Activated naive CD8-positive, alpha-beta T cell (primary cell): ENCODE data around the gene NFKBIB.
A peak's percentile ranks its signal among the peaks of the same experiment; 100 is the strongest.
"Not testable (repeated sequence)": the region's sequence is repeated elsewhere in the genome, so short reads cannot be mapped to it uniquely, and the experiment has no call there.

Experiments used
- H3K27ac Mint-ChIP-seq: one replicate; pipeline ENCODE4 v1.8.0; 2021; ENCODE audit warnings: mixed read lengths
- H3K27me3 Mint-ChIP-seq: one replicate; pipeline ENCODE4 v1.8.0; 2021; ENCODE audit warnings: mixed read lengths
- H3K36me3 Mint-ChIP-seq: one replicate; pipeline ENCODE4 v1.8.0; 2021; ENCODE audit warnings: mixed read lengths
- H3K4me1 Mint-ChIP-seq: one replicate; pipeline ENCODE4 v1.8.0; 2021; ENCODE audit warnings: low read depth, mixed read lengths
- H3K4me3 Mint-ChIP-seq: one replicate; pipeline ENCODE4 v1.8.0; 2021; ENCODE audit warnings: mild to moderate bottlenecking, mixed read lengths
- H3K9me3 Mint-ChIP-seq: one replicate; pipeline ENCODE4 v1.8.0; 2021; ENCODE audit warnings: low read depth, mixed read lengths

The NFKBIB gene

DNA sequence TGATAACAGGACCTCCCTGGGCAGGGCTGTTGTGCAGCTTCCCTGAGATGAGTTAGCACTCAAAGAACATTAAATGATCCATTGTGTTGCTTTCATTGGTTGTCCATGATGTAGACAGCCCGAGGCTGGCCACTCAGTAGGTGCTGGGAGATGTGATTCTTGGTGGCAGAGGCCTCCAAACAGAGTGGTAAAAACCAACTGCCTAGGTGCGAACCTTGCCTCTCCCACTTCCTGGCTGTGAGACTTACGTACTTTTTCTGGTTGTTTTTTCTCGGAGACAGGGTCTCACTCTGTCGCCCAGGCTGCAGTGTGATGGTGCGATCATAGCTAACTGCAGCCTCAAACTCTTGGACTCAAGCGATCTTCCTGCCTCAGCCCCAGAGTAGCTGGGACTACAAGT is 24.6 kb downstream of the NFKBIB start:
- Mint-ChIP-seq H3K27ac (no peak overlapping the region), H3K4me1 (peaks cover 10% of the 10 kb centered on the region), H3K4me3 (no peak overlapping the region), H3K27me3 (no peaks in the 10 kb centered on the region), H3K9me3 (no peaks in the 10 kb centered on the region), H3K36me3 (peaks cover 8% of the 10 kb centered on the region)

DNA sequence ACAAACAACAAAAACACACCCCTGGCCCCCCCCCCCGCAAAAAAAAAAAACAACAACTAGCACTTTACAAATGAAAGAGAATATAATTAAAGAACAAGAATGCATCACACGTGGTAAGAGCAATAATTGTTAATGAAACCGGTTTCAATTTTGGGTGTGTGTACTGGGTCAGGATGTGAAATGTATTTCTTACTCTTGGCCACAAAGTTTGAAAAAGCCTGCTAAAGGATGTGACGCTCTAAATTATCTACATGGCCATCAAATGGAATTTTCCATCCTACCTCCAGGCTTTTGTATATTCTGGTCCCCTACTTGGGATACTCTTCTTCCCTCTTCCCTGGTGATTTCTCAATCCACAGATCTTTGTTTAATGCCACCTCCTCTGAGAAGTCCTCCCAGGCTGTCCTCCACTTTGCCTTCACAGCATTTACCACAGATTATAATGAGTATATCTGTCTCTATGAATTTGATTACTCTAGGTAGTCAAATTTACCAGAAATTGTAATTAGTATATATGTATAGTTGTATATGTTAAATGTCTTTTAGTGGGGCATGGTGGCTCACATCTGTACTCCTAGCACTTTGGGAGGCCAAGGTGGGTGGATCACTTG is 28.7 kb downstream of the NFKBIB start:
- peaks cover 3% of the 10 kb centered on the region for H3K36me3 Mint-ChIP-seq
- H3K27ac Mint-ChIP-seq: peak overlapping the region; percentile 16
- peak overlapping the region; percentile 98 for H3K4me3 Mint-ChIP-seq
- no peaks in the 10 kb centered on the region for H3K9me3 Mint-ChIP-seq
- no peaks in the 10 kb centered on the region for H3K27me3 Mint-ChIP-seq
- H3K4me1 Mint-ChIP-seq: peaks cover 28% of the 10 kb centered on the region

DNA sequence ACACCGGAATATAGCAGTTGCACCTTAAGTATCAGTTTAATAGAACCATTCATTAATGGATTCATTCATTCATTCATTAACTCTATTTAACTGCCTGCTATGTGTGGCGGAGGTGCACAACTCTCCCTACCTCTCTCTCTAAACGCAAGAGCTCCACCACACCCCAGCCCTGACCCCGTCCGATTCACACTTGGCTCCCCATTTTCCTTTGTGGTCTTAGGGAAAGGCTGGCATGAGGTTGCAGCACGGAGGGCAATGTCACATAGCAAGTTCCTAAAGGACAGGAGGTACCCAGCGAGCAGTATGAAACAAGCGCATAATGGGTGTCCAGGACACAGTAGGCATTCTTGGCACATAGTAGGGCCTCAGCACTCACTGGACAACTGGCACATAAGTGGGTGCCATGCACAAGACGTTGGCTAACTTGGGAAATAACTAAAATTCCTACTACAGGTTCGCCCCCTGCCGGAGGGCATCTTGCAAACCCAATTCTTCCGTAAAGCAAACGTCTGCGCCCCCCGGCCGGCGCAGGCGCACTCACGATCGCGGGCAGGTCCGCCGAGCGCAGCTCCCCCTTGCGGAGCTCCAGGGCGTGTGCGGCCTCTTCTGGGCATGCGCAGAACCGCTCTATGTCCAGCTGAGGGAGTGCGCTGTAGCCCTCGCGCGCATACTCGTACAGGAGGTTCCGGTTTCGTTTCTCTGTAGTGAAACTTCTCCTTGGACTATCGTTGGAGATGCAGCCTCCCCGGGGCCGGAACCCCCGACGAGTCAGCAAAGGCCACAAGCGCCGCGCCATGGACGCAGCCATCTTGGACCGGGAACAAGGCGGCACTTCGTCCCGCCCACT is 30.4 kb downstream of the NFKBIB start, which contains the start of gene SARS2:
Gene SARS2, minus strand, starts transcription at position 835 of the 847 bp plus-strand sequence. Its CDS starts 27 bp downstream, at position 808.
- Mint-ChIP-seq H3K27ac (peak within 1 kb of the TSS; percentile 99), H3K4me1 (peaks cover 28% of the 10 kb centered on the region), H3K4me3 (peak within 1 kb of the TSS; percentile 98), H3K9me3 (no peaks in the 10 kb centered on the region), H3K27me3 (no peaks in the 10 kb centered on the region), H3K36me3 (peaks cover 10% of the 10 kb centered on the region)

DNA sequence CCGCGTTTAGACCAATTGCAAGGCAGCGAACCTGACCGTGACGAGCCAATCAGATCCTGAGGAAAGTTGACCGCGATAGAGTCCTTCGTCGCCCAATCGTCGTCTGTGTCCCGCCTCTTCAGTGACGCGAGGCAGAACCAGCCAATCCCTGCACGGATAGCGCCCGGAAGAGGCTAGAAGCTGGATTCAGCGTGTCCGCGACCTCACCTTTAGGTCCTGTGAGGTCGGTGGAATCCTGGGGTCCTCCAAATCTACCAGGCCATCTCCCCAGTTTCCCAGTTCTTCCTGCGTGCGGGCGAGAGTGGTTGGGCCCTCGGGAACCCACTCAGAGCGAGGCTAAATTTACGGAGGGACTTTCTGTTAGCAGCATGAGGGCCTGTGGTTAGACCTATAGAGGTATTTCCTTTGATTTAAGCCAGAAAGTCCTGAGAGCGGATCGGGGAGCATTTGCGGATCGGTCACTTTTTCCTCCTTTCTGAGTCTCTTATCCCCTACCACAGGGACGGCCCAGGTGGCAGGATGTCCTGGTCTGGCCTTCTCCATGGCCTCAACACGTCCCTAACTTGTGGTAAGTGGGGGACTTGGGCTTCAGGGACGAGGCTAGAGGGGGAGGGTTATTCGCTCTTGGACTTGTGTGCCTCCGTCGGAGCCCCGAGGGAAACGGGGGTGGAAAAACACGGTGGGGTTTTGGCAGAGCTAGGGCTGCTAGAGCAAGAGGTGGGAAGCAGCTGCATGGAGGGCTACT is 31.2 kb downstream of the NFKBIB start, which contains the start of gene MRPS12:
Gene MRPS12, plus strand, starts transcription at position 169 of the 745 bp plus-strand sequence. Its CDS starts 351 bp downstream, at position 520.
- Mint-ChIP-seq H3K9me3 (no peaks in the 10 kb centered on the region), H3K4me3 (peak within 1 kb of the TSS; percentile 98), H3K36me3 (peaks cover 10% of the 10 kb centered on the region), H3K4me1 (peaks cover 28% of the 10 kb centered on the region), H3K27ac (peak within 1 kb of the TSS; percentile 99), H3K27me3 (no peaks in the 10 kb centered on the region)

DNA sequence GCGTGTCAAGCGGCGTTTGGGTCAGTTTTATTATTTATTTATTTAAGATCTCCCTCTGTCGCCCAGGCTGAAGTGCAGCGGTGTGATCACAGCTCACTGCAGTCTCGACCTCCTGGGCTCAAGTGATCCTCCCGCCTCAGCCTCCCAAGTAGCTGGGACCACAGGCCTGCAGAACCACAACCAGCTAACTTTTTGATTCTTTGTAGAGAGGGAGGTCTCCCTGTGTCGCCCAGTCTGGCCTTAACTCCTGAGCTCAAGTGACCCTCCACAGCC is 31.7 kb downstream of the NFKBIB start:
- H3K36me3 Mint-ChIP-seq: peaks cover 12% of the 10 kb centered on the region
- peak overlapping the region; percentile 99 for H3K27ac Mint-ChIP-seq
- H3K27me3 Mint-ChIP-seq: no peaks in the 10 kb centered on the region
- peaks cover 28% of the 10 kb centered on the region for H3K4me1 Mint-ChIP-seq
- peak overlapping the region; percentile 98 for H3K4me3 Mint-ChIP-seq
- no peaks in the 10 kb centered on the region for H3K9me3 Mint-ChIP-seq

DNA sequence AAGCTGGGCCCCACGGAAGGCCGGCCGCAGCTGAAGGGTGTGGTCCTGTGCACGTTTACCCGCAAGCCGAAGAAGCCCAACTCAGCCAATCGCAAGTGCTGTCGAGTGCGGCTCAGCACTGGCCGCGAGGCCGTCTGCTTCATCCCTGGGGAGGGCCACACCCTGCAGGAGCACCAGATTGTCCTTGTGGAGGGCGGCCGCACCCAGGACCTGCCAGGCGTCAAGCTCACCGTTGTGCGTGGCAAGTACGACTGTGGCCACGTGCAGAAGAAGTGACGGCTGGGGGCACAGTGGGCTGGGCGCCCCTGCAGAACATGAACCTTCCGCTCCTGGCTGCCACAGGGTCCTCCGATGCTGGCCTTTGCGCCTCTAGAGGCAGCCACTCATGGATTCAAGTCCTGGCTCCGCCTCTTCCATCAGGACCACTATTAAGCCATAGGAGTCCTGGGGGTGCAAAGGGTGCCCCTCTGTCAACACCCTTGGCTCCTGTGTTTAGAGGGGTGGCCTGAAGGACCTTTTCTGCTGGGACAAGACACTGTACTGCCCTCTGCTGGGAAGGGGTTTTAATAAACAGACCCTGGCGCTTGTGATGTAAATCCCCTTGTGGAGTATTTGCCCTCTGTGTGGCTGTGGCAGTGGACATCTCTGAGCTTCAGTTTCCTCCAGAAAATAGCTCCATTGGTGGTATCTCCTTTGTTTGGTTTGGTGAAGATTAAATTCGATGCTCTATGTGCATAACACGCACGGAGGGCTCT is 32.8 kb downstream of the NFKBIB start:
- peaks cover 12% of the 10 kb centered on the region for H3K36me3 Mint-ChIP-seq
- peak overlapping the region; percentile 41 for H3K27ac Mint-ChIP-seq
- no peaks in the 10 kb centered on the region for H3K27me3 Mint-ChIP-seq
- peaks cover 28% of the 10 kb centered on the region for H3K4me1 Mint-ChIP-seq
- H3K9me3 Mint-ChIP-seq: no peaks in the 10 kb centered on the region
- peak overlapping the region; percentile 98 for H3K4me3 Mint-ChIP-seq

DNA sequence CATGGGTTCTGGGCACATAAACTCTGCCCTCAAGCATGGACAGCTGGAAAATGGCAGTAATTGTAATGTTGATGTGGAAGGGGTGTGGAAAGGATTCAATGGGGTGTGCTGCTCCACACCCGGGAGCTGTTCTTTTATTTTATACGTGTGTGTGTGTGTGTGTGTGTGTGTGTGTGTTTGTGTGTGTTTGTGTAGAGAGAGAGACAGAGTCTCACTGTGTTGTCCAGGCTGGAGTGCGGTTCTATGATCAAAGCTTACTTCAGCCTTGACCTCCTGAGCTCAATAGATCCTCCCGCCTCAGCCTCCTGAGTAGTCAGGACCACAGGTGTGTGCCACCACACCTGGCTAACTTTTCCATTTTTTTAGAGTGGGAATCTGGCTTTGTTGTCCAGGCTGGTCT is 33.8 kb downstream of the NFKBIB start:
- Mint-ChIP-seq H3K4me3 (no peak overlapping the region), H3K27ac (no peak overlapping the region), H3K9me3 (no peaks in the 10 kb centered on the region), H3K36me3 (peaks cover 12% of the 10 kb centered on the region), H3K27me3 (no peaks in the 10 kb centered on the region), H3K4me1 (peaks cover 25% of the 10 kb centered on the region)

DNA sequence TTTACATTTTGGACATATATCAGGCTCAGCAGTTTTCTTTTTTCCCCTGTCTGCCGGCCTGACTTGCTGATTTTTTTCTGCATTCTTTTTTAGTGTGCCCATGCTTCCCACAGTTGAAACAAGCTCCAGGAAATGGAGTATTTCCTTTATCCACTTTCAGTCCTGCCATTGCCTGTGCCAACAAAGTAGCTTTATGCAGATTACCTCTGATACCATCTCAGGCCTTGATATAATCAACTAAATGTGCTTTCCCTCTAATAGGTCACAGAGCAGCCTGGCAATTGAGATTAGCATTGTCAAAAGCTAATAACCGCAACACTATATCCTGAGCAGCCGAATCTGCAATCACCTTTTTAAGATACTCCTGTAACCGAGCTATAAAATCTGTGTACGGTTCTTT is 40.2 kb downstream of the NFKBIB start:
- Mint-ChIP-seq H3K27ac (no peak overlapping the region), H3K4me3 (no peak overlapping the region), H3K9me3 (no peaks in the 10 kb centered on the region), H3K27me3 (peaks cover 2% of the 10 kb centered on the region), H3K4me1 (peaks cover 13% of the 10 kb centered on the region), H3K36me3 (peaks cover 4% of the 10 kb centered on the region)

DNA sequence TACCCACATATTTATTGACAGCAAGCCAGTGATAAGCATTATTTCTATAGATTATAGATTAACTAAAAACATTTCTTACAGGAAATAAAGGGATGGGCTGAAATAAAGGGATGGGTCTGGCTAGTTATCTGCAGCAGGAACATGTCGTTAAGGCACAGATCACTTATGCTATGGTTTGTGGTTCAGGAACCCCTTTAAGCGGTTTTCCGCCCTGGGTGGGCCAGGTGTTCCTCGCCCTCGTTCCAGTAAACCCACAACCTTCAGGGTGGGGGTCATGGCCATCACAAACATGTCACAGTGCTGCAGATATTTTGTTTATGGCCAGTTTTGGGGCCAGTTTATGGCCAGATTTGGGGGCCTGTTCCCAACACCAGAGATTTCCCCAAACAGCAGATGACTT is 41.7 kb downstream of the NFKBIB start:
- H3K9me3 Mint-ChIP-seq, H3K27me3 Mint-ChIP-seq, H3K36me3 Mint-ChIP-seq, H3K27ac Mint-ChIP-seq, H3K4me3 Mint-ChIP-seq: not testable (repeated sequence)
- peaks cover 13% of the 10 kb centered on the region for H3K4me1 Mint-ChIP-seq

DNA sequence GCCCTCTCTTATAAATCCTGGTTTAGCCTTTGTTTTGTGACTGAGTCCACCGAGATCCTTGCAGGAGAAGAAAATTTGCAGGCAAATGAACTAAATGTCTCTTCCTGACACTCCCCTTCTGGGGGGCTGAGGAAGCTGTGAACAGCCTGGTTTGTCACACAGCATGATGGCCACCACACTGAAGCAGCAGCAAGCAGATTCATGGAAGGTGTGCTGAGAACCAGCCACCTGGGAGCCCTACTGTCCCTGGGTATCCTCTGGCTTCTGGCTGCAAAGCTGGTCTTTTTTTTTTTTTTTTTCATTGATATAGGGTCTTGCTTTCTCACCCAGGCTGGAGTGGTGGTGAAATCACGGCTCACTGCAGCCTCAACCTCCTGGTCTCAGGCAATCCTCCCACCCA is 42.2 kb downstream of the NFKBIB start:
- Mint-ChIP-seq H3K9me3 (no peaks in the 10 kb centered on the region), H3K4me1 (peaks cover 13% of the 10 kb centered on the region), H3K4me3 (no peak overlapping the region), H3K27me3 (peaks cover 2% of the 10 kb centered on the region), H3K36me3 (no peaks in the 10 kb centered on the region), H3K27ac (no peak overlapping the region)

DNA sequence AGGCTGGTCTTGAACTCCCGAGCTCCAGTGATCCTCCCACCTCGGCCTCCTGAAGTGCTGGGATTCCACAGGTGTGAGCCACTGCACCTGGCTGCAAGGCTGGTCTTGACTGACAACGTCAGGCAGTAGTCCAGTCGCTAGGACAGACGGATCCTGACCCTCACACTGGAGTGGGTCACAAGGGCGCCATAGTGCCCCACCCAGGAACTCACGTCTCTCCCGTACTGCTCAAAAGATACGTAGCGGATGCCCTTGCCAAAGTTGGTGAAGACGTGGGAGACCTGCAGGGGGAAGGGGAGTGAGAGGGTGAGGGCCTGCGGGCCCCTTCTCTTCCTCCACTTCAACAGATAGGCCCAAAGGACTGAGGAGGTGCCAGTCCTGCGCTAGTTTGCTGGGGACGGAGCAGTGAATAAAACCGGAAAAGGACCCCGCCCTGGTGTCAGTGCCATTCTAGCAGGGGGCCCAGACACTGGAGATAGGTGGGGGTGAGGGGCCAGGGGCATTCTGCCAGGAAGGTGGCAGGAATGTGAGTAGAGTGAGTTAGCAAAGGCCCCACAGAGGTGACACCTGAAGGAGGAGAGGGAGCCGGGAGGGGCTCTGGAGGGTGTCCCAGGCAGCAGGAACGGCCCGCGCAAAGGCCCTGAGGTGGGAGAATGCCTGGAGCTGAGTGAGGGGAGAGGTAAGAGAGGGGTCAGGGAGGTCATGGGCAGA is 42.9 kb downstream of the NFKBIB start:
- no peaks in the 10 kb centered on the region for H3K9me3 Mint-ChIP-seq
- H3K27ac Mint-ChIP-seq: no peak overlapping the region
- H3K4me1 Mint-ChIP-seq: peaks cover 13% of the 10 kb centered on the region
- peaks cover 2% of the 10 kb centered on the region for H3K27me3 Mint-ChIP-seq
- H3K4me3 Mint-ChIP-seq: no peak overlapping the region
- H3K36me3 Mint-ChIP-seq: no peaks in the 10 kb centered on the region

DNA sequence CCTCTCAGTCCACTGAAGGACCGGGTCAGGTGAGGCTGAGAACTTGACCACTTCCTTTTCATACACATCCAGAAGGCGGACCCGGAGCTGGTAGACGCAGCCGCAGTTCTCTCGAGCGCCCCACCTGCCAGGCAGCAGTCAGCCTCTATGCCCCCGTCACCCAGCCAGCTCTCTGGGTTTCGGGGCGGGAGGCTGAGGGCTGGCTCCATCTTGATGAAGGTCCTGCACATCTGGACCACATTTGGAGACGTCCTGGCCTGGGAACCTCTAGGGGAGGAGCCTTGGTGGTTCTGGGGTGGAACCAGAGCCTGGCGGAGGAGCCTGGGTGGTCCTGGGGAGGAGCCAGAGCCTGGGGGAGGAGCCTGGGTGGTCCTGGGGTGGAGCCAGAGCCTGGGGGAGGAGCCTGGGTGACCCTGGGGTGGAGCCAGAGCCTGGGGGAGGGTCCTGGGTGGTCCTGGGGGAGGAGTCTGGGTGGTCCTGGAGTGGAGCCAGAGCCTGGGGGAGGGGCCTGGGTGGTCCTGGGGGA is 45.3 kb downstream of the NFKBIB start:
- H3K4me3 Mint-ChIP-seq: no peak overlapping the region
- H3K27me3 Mint-ChIP-seq: peaks cover 4% of the 10 kb centered on the region
- no peak overlapping the region for H3K27ac Mint-ChIP-seq
- H3K4me1 Mint-ChIP-seq: peaks cover 18% of the 10 kb centered on the region
- H3K9me3 Mint-ChIP-seq: no peaks in the 10 kb centered on the region
- H3K36me3 Mint-ChIP-seq: no peaks in the 10 kb centered on the region

DNA sequence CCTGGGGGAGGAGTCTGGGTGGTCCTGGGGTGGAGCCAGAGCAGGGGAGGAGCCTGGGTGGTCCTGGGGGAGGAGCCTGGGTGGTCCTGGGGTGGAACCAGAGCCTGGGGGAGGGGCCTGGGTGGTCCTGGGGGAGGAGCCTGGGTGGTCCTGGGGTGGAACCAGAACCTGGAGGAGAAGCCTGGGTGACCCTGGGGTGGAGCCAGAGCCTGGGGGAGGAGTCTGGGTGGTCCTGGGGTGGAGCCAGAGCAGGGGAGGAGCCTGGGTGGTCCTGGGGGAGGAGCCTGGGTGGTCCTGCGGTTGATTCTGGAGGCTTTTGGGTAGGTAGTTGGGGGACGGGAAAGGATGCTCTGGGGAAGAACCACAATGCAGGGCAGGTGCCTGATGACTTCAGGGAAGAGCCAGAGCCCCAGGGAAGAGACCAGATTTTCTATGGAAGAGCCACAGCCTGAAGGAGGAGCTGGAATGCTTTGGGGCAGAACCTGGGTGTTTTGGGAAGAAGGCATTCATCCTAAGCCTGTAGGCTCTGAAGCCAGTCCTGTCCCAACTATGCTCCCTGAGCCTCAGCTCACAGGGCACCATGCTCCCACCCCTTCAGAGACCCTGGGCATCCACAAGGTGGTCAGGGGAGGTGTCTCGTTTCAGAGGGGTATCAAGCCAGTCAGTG is 45.9 kb downstream of the NFKBIB start:
- no peak overlapping the region for H3K4me3 Mint-ChIP-seq
- H3K36me3 Mint-ChIP-seq: no peaks in the 10 kb centered on the region
- no peak overlapping the region for H3K27ac Mint-ChIP-seq
- H3K9me3 Mint-ChIP-seq: no peaks in the 10 kb centered on the region
- peaks cover 4% of the 10 kb centered on the region for H3K27me3 Mint-ChIP-seq
- H3K4me1 Mint-ChIP-seq: peaks cover 21% of the 10 kb centered on the region
